ENCODE measurements around the gene ZNF717. TPM values are rescaled to one million over a fixed set of nuclear protein-coding genes. Genes with fewer than 3 reads are reported as not detected.
"Not testable (repeated sequence)": the region's sequence is repeated elsewhere in the genome, so short reads cannot be mapped to it uniquely, and the experiment has no call there.

Gene ZNF717
- 10.4 to 16.7 TPM (median 15.5 TPM) in 3 replicates for polyA plus RNA-seq
- polyA plus RNA-seq (2011; ENCODE audit: low read depth): 2.5 TPM
- polyA plus RNA-seq (2011; cell fraction: cytosol; rRNA removed): 8.3 and 13.0 TPM in 2 replicates
- polyA plus RNA-seq (2011; cell fraction: nucleus; rRNA removed): 24.4 and 28.0 TPM in 2 replicates
- polyA plus RNA-seq (2012; ENCODE audit: low replicate concordance): 5.5 and 9.9 TPM in 2 replicates
- polyA minus RNA-seq: 5.5 to 28.2 TPM (median 20.3 TPM) in 3 replicates
- 8.4 TPM for polyA minus RNA-seq (2011; cell fraction: cytosol; rRNA and poly(A)+ RNA removed)
- 20.0 and 41.7 TPM in 2 replicates for polyA minus RNA-seq (2011; cell fraction: nucleus; rRNA and poly(A)+ RNA removed)

DNA sequence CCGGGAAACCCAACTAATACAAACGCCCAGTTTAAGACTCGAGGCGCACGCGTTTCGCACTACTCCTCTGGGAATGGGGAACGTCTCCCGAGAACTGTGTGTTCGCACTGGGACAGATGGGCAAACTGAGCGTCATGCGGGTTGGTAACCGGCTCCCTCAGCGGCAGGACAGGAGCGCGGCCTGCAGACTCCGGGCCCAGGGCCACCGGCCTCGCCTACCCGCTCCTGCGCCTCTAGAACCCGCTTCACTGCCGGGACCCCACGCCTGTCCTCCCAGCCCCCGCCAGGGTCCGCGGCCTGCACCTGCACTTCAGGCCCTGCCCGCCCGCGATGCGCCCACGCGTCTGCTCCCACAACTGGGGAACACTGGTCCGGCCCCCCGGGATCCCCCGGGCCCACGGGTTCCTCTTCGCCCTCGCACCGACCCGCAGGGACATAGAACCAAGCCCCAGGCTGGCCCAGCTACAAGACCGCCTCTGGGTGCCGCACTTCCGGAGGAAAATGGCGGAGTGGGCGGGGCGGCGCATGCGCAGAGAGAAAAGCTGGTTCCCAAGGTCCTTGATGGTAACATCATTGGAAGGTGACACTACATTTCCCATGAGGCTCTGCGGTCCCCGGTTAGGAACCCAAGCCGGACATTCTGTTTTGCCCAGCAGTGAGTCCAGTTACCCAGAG is at the start of gene ZNF717:
Gene ZNF717 (minus strand): TSS at position 469 of the 675 bp plus-strand sequence. CDS start 2,187 bp downstream, outside the sequence.
- H3K79me2 ChIP-seq (ENCODE audit: control insufficient read depth, insufficient read depth, low read length): peaks cover 12% of the 10 kb centered on the region
- H3K4me1 ChIP-seq (ENCODE audit: control insufficient read depth, extremely low read depth, insufficient read depth, low read length); H3K27me3 ChIP-seq (ENCODE audit: control insufficient read depth, extremely low read depth, insufficient read depth, low read length); H3K9me3 ChIP-seq (ENCODE audit: control insufficient read depth, low read depth, low read length); FAIRE-seq; H3K36me3 ChIP-seq (ENCODE audit: control insufficient read depth in 2 of 2, extremely low read depth in 1 of 2, insufficient read depth in 2 of 2, low read length in 2 of 2); H3K9me1 ChIP-seq (ENCODE audit: control insufficient read depth, extremely low read depth, insufficient read depth, low read length); dilution Hi-C loops (cut with MboI; ENCODE audit: extremely low pct_ligation_motif_present, low sequenced_read_pairs); H4K20me1 ChIP-seq (ENCODE audit: control insufficient read depth, extremely low read depth, insufficient read depth, low read length): not testable (repeated sequence)
- peak within 1 kb of the TSS; percentile 88 for H2AFZ ChIP-seq (ENCODE audit: control insufficient read depth, low read length)
- H3K27ac ChIP-seq (ENCODE audit: control insufficient read depth, insufficient read depth, low read length): peak within 1 kb of the TSS; percentile 54
- peak within 1 kb of the TSS; percentile 82 for H3K9ac ChIP-seq (ENCODE audit: control insufficient read depth, extremely low read depth, insufficient read depth, low read length)
- peak within 1 kb of the TSS; percentile 47 to 75 (median 74) for H3K4me3 ChIP-seq (ENCODE audit: control insufficient read depth in 2 of 3, extremely low read depth in 1 of 3, insufficient read depth in 2 of 3, low read depth in 1 of 3, low read length in 3 of 3)
- H3K4me2 ChIP-seq (ENCODE audit: control insufficient read depth, extremely low read depth, insufficient read depth, low read depth, low read length): peak within 1 kb of the TSS; percentile 78
- peak; percentile 32 for DNase-seq (ENCODE audit: low read depth, low spot score)

GRCh38 chr3:75831076-75831475 is 45.7 kb upstream of the ZNF717 start:
- H3K4me1 ChIP-seq (ENCODE audit: control insufficient read depth, extremely low read depth, insufficient read depth, low read length); H3K36me3 ChIP-seq (ENCODE audit: control insufficient read depth in 2 of 2, extremely low read depth in 1 of 2, insufficient read depth in 2 of 2, low read length in 2 of 2); H3K4me2 ChIP-seq (ENCODE audit: control insufficient read depth, extremely low read depth, insufficient read depth, low read depth, low read length); H4K20me1 ChIP-seq (ENCODE audit: control insufficient read depth, extremely low read depth, insufficient read depth, low read length); H3K9me1 ChIP-seq (ENCODE audit: control insufficient read depth, extremely low read depth, insufficient read depth, low read length); H2AFZ ChIP-seq (ENCODE audit: control insufficient read depth, low read length); DNase-seq (ENCODE audit: low read depth, low spot score); H3K9ac ChIP-seq (ENCODE audit: control insufficient read depth, extremely low read depth, insufficient read depth, low read length); H3K9me3 ChIP-seq (ENCODE audit: control insufficient read depth, low read depth, low read length); H3K79me2 ChIP-seq (ENCODE audit: control insufficient read depth, insufficient read depth, low read length); H3K27ac ChIP-seq (ENCODE audit: control insufficient read depth, insufficient read depth, low read length); H3K4me3 ChIP-seq (ENCODE audit: control insufficient read depth in 2 of 3, extremely low read depth in 1 of 3, insufficient read depth in 2 of 3, low read depth in 1 of 3, low read length in 3 of 3); H3K27me3 ChIP-seq (ENCODE audit: control insufficient read depth, extremely low read depth, insufficient read depth, low read length); FAIRE-seq; dilution Hi-C loops (cut with MboI; ENCODE audit: extremely low pct_ligation_motif_present, low sequenced_read_pairs): not testable (repeated sequence)

- H3K27ac ChIP-seq (ENCODE audit: control insufficient read depth, insufficient read depth, low read length); DNase-seq (ENCODE audit: low read depth, low spot score); H3K79me2 ChIP-seq (ENCODE audit: control insufficient read depth, insufficient read depth, low read length); H3K36me3 ChIP-seq (ENCODE audit: control insufficient read depth in 2 of 2, extremely low read depth in 1 of 2, insufficient read depth in 2 of 2, low read length in 2 of 2); H3K27me3 ChIP-seq (ENCODE audit: control insufficient read depth, extremely low read depth, insufficient read depth, low read length); H3K9ac ChIP-seq (ENCODE audit: control insufficient read depth, extremely low read depth, insufficient read depth, low read length); H4K20me1 ChIP-seq (ENCODE audit: control insufficient read depth, extremely low read depth, insufficient read depth, low read length); H3K4me1 ChIP-seq (ENCODE audit: control insufficient read depth, extremely low read depth, insufficient read depth, low read length); H3K9me3 ChIP-seq (ENCODE audit: control insufficient read depth, low read depth, low read length); H3K9me1 ChIP-seq (ENCODE audit: control insufficient read depth, extremely low read depth, insufficient read depth, low read length); dilution Hi-C loops (cut with MboI; ENCODE audit: extremely low pct_ligation_motif_present, low sequenced_read_pairs); H2AFZ ChIP-seq (ENCODE audit: control insufficient read depth, low read length); H3K4me2 ChIP-seq (ENCODE audit: control insufficient read depth, extremely low read depth, insufficient read depth, low read depth, low read length); H3K4me3 ChIP-seq (ENCODE audit: control insufficient read depth in 2 of 3, extremely low read depth in 1 of 3, insufficient read depth in 2 of 3, low read depth in 1 of 3, low read length in 3 of 3); FAIRE-seq: not testable (repeated sequence)
These were observed 32.7 kb upstream of the ZNF717 start for GRCh38 chr3:75818019-75818418.

DNA sequence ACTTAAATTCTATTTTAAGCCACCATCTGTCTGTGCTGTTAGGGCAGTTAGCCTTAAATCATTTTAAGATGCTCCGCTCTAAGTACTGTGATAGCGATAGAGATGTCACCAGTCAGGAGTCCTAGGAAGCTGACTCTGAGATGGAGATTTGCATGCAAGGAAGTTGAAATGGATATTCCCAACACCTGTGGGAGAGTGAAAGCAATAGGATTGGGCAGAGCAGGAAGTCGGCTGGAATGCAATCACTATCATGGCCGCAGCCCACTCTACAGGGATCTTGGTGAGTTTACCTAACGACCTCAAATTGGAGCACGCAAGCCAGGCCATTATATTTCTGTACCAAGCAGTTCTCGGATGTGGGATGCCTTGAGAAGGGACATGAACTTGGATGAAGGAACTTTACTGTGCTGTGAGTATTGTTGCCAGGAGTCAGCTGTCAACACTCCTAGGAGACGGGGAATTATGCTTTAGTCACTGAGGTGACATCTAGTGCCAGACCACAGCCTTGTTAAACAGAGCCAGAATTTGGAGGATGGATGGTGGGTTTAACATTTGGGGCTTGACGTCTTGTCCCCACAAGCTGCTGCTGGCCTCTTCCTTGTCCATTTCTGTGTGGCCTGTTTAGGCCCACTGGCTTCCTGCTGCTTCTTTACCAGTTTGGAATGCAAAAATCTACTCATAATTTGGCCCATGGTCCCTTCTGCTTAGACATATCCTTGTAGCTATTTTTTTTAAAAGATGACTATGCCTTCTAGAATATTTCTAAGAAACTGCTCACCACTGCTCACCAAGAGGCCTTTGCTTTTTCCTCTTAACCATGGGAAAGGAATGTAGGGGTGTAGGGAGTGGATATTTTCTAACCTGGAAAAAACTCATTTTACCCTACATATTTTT is 31.2 kb upstream of the ZNF717 start:
- H3K9ac ChIP-seq (ENCODE audit: control insufficient read depth, extremely low read depth, insufficient read depth, low read length); H3K4me2 ChIP-seq (ENCODE audit: control insufficient read depth, extremely low read depth, insufficient read depth, low read depth, low read length): not testable (repeated sequence)

More for the DNA sequence above, 31.2 kb upstream of the ZNF717 start:
- FAIRE-seq; H3K4me1 ChIP-seq (ENCODE audit: control insufficient read depth, extremely low read depth, insufficient read depth, low read length); H3K36me3 ChIP-seq (ENCODE audit: control insufficient read depth in 2 of 2, extremely low read depth in 1 of 2, insufficient read depth in 2 of 2, low read length in 2 of 2); H3K9me1 ChIP-seq (ENCODE audit: control insufficient read depth, extremely low read depth, insufficient read depth, low read length); H3K4me3 ChIP-seq (ENCODE audit: control insufficient read depth in 2 of 3, extremely low read depth in 1 of 3, insufficient read depth in 2 of 3, low read depth in 1 of 3, low read length in 3 of 3); dilution Hi-C loops (cut with MboI; ENCODE audit: extremely low pct_ligation_motif_present, low sequenced_read_pairs); H2AFZ ChIP-seq (ENCODE audit: control insufficient read depth, low read length); H3K27ac ChIP-seq (ENCODE audit: control insufficient read depth, insufficient read depth, low read length); H3K27me3 ChIP-seq (ENCODE audit: control insufficient read depth, extremely low read depth, insufficient read depth, low read length); H3K79me2 ChIP-seq (ENCODE audit: control insufficient read depth, insufficient read depth, low read length); H4K20me1 ChIP-seq (ENCODE audit: control insufficient read depth, extremely low read depth, insufficient read depth, low read length); DNase-seq (ENCODE audit: low read depth, low spot score); H3K9me3 ChIP-seq (ENCODE audit: control insufficient read depth, low read depth, low read length): not testable (repeated sequence)
